HT-29 (cell line): ENCODE data around the gene KRT81. TPM values are rescaled to one million over a fixed set of nuclear protein-coding genes. Genes with fewer than 3 reads are reported as not detected.
"Not testable (repeated sequence)": the region's sequence is repeated elsewhere in the genome, so short reads cannot be mapped to it uniquely, and the experiment has no call there.

Experiments used
- DNase-seq: peaks from one replicate; pipeline ENCODE4 v3.0.0-alpha.2; 2015; ENCODE audit warnings: low spot score
- total RNA-seq: library from RNA; depleted of rRNA; stranded (reverse); fragments of >200 nt; shearing (Covaris generic); gene quantifications from 2 replicates; pipeline ENCODE4 v1.2.3, GENCODE V29; 2014

The KRT81 gene
- total RNA-seq, 1 experiment from 2014 or later = not detected

DNA sequence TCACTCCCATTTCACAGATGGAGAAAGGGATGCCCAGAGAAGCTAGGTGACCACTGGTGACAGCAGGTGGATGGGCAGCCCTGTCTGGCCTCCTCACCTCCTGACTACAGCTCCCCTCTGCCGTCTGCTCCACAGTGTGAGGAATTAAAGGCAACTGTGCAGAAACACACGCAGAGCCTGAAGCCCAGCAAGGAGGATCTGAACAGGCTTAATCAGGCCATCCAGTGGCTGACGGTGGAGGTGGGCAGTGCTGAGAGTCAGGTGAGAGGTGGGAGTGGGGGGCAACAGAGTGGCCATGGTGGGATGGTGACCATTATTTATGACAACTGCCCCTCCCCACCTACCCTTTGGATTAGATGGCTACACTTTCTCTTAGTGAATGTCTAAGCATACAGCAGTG lies 15.6 kb downstream of the KRT81 start:
- no peak for DNase-seq

DNA sequence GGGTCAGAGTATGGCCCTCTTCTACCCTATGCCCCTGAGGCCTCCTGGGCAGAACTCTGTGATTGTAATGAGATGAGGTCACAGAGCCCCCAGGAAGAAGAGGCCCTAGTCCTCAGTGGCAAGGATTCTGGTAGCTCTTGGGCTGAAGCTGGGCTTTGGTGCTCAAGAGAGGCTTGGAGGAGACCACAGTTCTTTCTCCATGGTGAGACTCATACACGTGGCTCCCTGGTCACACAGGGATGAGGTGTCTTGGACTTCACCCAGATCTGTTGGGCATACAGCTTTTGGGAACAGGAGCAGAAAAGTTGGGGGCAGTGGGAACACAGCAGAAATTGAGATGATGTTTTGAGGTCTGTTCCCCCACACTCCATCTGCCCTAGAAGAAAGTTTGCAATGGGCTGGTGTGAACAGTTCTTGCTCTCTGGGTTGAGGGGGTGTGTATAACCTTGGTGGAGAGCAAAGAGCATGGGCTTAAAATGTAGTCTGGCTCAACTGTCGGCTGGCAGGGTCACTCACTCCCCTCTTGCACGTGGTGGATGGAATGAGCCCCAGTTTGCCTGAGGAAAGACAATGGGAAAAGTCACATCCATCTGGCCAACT lies 16.7 kb downstream of the KRT81 start, which contains the start of gene KRT86:
Gene KRT86 (plus strand): TSS at position 125 of the 600 bp plus-strand sequence. CDS start 27,272 bp downstream, outside the sequence.
- DNase-seq = no peak

GRCh38 chr12:52271158-52271557 lies 20.2 kb downstream of the KRT81 start:
- no peak for DNase-seq

GRCh38 chr12:52270541-52271070 lies 20.7 kb downstream of the KRT81 start:
- no peak for DNase-seq

DNA sequence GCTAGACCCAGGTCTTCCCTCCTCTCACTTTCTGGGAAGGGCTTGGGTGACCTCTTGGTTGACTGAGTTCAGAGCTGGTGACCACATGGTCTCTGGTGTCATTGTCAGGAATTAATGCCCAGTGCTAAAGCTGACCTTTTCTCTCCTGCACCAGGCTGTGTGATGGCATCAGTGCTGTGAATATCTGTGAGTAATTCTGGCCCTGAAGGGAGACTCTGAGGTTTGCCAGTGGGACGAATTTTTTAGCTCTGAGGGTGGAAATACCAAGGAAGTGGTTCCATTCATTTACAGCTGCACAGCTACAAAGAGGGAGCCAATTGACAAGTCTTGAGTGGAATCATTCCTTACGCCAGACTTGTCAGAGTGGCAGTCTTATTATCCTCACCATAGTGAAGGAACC lies 23.1 kb downstream of the KRT81 start:
- no peak for DNase-seq

GRCh38 chr12:52267699-52268098 lies 23.6 kb downstream of the KRT81 start:
- DNase-seq = no peak

DNA sequence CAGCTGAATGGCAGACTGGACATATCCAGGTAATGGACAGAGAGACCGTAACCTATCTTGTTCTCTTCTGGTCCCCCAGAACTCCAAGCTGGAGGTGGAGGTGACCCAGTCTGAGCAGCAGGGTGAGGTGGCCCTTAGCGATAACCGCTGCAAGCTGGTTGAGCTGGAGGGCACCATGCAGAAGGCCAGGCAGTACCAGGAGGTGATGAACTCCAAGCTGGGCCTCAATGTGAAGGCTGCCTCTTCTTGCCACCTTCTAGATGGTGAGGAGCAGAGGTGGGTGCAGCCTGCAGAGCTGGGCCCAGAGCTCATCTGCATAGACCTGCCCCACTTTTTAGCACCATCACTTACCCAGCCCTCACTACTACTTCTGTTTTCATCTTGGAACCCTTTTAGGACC lies 24.1 kb downstream of the KRT81 start:
- no peak for DNase-seq

GRCh38 chr12:52266514-52266913 lies 24.8 kb downstream of the KRT81 start:
- DNase-seq = no peak

DNA sequence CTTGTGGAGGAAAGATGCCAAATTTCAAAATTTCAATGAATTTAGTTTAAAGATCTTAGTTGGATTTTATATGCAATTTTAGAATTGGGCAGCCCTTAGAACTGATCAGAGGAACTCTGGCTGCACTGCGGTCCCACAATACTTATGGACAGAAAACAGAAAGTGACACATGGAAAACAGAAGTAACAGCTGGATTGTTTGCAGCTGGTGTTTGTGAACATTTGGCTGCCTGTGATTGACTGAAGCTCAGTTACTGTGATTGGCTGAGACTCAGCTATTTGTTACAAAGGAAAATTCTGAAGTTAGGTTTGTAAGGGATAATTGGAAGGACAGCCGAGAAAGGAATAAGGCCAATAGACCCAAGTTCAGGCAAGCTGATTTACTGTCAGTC lies 26.9 kb downstream of the KRT81 start:
- no peak for DNase-seq

DNA sequence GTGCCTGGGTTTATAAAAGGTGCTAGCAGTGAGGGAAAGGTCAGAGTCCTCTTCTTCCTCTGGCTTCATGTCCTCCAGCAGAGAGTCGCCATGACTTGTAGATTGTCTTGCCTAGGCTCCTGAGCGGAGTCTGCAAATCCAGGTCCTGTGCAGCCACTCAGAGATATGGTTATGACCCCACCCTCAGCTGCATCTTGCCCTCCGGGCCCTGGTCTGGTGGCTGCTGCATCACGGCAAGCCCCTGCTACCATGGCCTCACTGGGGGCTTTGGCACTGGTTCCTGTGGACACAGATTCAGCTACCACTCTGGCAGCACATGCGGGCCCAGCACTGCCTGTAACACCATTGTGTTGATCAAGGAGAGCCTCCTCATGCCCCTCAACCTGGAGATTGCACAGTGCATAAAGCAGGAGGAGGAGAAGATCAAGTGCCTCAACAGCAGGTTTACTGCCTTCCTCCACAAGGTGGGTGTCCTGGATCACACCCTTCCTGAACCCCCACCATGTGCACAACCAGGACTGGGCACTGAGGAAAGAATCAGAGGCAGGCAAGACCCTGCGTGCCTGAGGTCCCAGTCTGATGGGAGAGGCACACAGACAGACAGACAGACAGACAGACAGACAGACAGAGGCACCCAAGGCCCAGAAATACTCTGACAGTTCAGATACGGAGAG lies 27.4 kb downstream of the KRT81 start:
- DNase-seq = no peak

DNA sequence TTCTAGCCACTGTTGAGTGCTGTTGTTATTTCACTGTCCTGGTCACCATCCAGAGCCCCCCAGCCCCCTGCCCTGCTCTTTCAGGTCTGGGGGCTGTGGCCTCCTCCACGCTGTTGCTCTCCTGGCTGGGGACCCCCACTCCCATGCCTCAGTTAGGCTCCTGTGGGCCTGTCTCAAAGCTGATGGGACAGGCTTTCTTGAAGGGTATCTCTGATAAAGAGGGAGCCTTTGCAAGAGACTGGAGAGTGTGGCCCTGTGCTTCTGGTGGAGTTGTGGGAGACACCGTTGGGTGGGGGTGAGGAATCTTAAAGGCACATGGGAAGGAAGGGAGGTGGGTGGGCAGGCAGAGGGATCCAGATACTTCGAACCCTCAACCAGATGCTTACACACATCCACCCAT lies 29.0 kb downstream of the KRT81 start:
- DNase-seq = no peak

- DNase-seq = no peak
Measured at GRCh38 chr12:52261208-52261484, 30.2 kb downstream of the KRT81 start.

DNA sequence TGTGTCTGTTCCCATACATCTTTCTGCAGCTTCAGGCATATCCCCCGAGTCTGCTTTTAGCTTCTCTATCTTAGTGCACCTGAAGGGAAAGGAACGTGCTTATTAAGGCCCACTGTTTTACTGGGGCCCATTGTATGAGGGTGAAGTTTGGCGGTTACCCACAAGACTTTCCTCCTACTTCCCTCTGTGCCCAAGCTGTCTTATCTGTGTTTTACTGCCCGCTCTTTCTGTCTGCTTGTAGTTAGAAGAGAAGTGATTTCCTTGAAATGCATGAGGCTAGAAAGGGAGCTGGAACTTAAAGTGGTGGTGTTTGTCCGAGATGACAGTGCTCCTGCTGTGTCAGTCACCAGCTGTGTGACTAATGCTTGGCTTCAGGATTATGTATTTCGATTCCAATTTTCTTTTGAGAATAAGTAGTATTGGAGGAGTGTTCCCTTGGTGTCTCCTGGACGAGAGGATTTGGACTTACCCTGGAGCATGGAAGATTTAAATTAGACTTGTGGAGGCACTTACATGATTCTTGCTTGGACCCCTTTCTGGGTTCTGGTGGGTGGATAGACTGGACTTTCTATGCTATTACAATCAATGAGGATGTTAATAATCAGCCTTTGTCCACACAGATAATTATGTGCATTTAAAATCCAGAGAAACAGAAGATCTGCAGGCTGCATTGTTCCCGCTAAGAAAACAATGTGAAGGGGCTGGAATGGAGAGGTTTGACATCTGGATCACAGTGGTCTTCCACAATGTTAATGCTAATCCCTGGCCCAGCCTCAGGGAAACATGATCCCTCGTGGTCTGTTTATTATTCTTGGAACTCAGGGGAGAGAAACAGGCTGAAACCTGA lies 30.8 kb downstream of the KRT81 start:
- DNase-seq = no peak

- DNase-seq = peak; percentile 44
Measured at GRCh38 chr12:52259657-52260243, 31.6 kb downstream of the KRT81 start.

- DNase-seq = no peak
Measured at GRCh38 chr12:52258335-52258901, 32.9 kb downstream of the KRT81 start.

GRCh38 chr12:52257922-52258321 lies 33.4 kb downstream of the KRT81 start:
- not testable (repeated sequence) for DNase-seq

GRCh38 chr12:52257074-52257551 lies 34.2 kb downstream of the KRT81 start:
- no peak for DNase-seq

- DNase-seq = no peak
Measured at GRCh38 chr12:52256584-52256935, 34.8 kb downstream of the KRT81 start.

DNA sequence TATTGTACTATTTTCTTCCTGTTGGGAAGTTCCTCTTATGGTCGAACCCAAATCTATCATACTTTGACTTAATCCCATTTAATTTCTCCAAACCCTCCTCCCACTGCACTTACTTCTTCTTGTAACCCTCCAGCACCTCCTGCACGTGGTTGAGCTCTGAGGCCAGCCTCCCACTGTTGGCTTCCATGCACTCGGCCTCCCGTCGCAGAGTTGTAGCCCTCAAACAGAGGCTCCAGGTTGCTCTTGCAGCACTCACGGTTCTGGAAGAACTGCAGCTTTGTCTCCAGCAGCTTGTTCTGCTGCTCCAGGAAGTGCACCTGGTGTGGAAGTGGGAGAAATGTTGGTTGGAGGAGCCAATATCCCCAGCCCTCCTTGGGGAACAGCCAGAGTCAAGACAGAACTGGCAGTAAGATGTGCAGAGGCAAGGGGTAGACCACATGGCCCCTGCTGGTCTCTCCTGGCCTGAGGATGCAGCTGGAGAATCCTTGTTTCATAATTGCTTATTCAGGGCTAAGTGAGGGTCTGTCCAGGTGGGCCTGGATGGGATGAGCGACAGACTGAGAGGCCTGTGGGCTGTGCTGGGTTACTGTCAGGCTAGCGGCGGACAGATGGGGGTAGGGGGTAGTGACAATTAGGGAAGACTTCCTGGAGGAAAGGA lies 35.3 kb downstream of the KRT81 start:
- DNase-seq = no peak

GRCh38 chr12:52254965-52255751 lies 36.2 kb downstream of the KRT81 start:
- no peak for DNase-seq
